Stomach smooth muscle (tissue), 2 donors: ENCODE results near the gene PCCB.

Experiments
- H3K27ac ChIP-seq: one replicate; pipeline ENCODE4 v1.7.0; 2013; ENCODE audit warnings: mild to moderate bottlenecking, low read length, inconsistent platforms
- H3K27me3 ChIP-seq, 2 donors: one replicate each; pipeline ENCODE4 v1.7.0; 2013; ENCODE audit warnings: low read length in 2 of 2; ENCODE audit not compliant: insufficient read depth in 2 of 2, control insufficient read depth in 1 of 2
- H3K36me3 ChIP-seq, 2 donors: one replicate each; pipeline ENCODE4 v1.7.0; 2013; ENCODE audit warnings: low read length in 2 of 2; ENCODE audit not compliant: control insufficient read depth in 2 of 2, insufficient read depth in 2 of 2
- H3K4me1 ChIP-seq: one replicate; pipeline ENCODE4 v1.7.0; 2013; ENCODE audit warnings: low read length; ENCODE audit not compliant: control insufficient read depth, insufficient read depth
- H3K4me3 ChIP-seq, 2 donors: one replicate each; pipeline ENCODE4 v1.7.0; 2013; ENCODE audit warnings: low read length in 2 of 2
- H3K9ac ChIP-seq, 2 donors: one replicate each; pipeline ENCODE4 v1.7.0; 2013; ENCODE audit warnings: low read length in 2 of 2, mild to moderate bottlenecking in 1 of 2
- H3K9me3 ChIP-seq, 2 donors: one replicate each; pipeline ENCODE4 v1.7.0; 2013; ENCODE audit warnings: low read length in 2 of 2; ENCODE audit not compliant: control insufficient read depth in 2 of 2
- donor health status: healthy.
- donor health status: Pancreatic carcinoma.

The PCCB gene

DNA sequence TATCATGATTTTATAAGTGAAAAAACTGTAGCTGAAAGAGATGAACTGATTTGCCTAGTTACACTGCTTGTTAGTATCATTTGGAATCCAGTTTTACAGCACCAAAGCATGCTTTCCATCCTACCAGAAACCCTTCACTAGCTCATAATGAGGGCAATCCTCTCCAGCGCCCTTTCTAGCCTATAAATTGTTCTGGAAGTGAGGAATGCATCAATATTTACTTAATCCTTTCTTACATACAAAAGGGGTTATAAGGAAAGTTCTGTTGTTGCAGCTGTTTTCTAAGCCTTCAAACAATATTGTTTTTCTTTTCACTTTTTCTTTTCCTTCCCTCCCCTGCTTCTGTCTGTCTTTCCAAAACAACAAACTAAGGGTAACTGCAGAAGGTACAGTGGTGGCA lies 11.0 kb upstream of the PCCB start:
- no peaks in the 10 kb centered on the region for H3K36me3 ChIP-seq
- no peak overlapping the region for H3K27ac ChIP-seq
- no peaks in the 10 kb centered on the region for H3K27me3 ChIP-seq
- H3K9ac ChIP-seq = no peak overlapping the region
- no peaks in the 10 kb centered on the region for H3K4me1 ChIP-seq
- no peak overlapping the region for H3K4me3 ChIP-seq
- no peaks in the 10 kb centered on the region for H3K9me3 ChIP-seq

DNA sequence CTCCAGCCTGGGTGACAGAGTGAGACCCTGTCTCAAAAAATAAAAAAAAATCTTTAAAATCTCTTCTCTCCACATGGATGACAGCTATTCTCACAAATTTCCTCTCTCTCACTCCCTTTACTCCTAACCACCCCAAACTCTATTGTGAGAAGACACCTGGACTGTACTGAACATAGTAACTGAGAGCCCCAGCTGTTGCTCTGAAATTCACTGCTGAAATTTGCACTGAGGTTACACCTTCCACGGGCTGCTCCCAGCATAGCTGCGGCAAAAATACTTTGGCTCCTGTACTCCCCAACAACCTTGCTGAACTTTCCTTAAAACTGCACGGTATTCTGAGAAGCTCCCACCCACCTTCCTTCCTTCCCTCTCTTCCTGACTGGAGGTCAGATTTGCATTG lies 4.4 kb upstream of the PCCB start:
- no peaks in the 10 kb centered on the region for H3K9me3 ChIP-seq
- no peak overlapping the region for H3K27ac ChIP-seq
- H3K27me3 ChIP-seq = no peaks in the 10 kb centered on the region
- no peak overlapping the region for H3K9ac ChIP-seq
- no peak overlapping the region for H3K4me3 ChIP-seq
- H3K36me3 ChIP-seq = no peaks in the 10 kb centered on the region
- peaks cover 5% of the 10 kb centered on the region for H3K4me1 ChIP-seq

DNA sequence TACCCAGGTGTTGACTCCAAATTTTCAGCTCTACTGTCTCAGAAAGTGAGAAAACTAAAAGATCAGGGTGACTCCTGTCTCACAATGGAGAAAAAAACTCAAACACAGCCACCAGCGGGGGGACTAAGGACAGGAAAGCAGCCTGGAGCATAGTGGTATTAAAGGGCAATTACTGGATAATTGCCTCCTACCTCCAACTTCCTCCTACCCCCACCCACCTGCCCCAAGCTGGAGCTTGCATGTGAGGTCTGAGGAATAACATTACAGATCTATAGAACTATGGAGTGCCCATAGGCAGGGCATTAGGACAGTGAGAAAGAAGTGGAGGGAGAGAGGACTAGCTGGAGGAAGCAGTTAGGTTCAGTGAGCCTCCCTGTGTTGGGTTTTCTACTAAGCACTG lies 2.7 kb upstream of the PCCB start:
- Histone ChIP-seq H3K4me3 (no peak overlapping the region), H3K4me1 (peaks cover 14% of the 10 kb centered on the region), H3K27ac (no peak overlapping the region), H3K36me3 (no peaks in the 10 kb centered on the region), H3K9ac (no peak overlapping the region), H3K27me3 (no peaks in the 10 kb centered on the region), H3K9me3 (no peaks in the 10 kb centered on the region)

DNA sequence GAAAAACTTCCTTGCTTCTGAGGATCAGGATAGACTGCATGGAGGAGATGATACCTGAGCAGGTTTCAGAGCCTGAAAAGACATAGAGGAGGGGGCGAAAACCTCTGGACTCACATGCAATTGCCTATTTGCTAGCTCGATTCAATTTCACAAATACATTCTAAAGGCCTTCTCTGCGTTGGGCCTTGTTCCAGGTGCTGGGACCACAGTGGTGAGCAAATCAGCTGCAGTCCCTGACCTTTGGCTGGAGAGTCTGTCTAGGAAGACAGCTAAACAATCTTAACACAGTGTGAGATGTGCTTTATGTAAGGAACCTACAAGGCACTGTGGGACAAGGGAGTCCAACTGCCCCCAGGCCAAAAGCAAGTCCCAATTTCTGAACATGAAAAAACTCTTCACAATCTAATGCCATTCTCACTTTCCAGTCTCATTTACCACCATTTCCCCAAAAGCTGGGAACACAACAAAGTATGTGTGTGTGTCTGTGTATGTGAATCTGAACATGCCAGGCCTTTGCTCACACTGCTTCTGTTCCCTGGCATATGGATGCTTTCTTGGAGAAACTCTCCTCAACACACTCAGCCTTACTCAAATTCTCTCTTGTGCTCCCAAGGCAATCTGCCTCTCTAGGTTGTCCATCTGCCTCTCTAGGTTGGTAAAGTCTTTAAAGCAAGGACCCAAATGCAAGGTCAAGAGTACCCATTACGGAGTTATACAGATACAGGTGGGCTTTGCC lies 2.1 kb upstream of the PCCB start:
- Histone ChIP-seq H3K27ac (no peak overlapping the region), H3K36me3 (no peaks in the 10 kb centered on the region), H3K4me1 (peaks cover 14% of the 10 kb centered on the region), H3K9ac (no peak overlapping the region), H3K27me3 (no peaks in the 10 kb centered on the region), H3K4me3 (no peak overlapping the region), H3K9me3 (no peaks in the 10 kb centered on the region)

DNA sequence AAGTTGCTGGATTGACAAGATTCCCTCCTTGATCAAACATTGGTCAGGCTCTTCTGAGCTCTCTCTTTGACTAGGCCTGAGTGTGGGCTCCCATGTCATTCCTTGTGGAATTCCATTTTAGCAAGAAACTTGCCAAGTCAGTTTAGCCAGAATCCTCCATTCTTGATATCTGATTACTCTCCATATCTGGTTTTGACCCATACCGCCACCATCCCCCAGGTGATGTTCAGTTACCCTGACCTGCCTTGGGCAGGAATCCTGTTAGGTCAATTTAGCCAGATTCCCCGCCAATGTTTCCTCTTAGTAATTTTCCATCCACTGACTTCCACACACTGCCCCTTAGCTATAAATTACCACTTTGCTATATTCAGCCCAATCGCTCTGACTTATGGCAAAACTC lies 1.0 kb upstream of the PCCB start:
- no peaks in the 10 kb centered on the region for H3K36me3 ChIP-seq
- H3K27me3 ChIP-seq = no peaks in the 10 kb centered on the region
- no peak overlapping the region for H3K27ac ChIP-seq
- H3K4me3 ChIP-seq = no peak overlapping the region
- peaks cover 14% of the 10 kb centered on the region for H3K4me1 ChIP-seq
- H3K9ac ChIP-seq = no peak overlapping the region
- no peaks in the 10 kb centered on the region for H3K9me3 ChIP-seq

DNA sequence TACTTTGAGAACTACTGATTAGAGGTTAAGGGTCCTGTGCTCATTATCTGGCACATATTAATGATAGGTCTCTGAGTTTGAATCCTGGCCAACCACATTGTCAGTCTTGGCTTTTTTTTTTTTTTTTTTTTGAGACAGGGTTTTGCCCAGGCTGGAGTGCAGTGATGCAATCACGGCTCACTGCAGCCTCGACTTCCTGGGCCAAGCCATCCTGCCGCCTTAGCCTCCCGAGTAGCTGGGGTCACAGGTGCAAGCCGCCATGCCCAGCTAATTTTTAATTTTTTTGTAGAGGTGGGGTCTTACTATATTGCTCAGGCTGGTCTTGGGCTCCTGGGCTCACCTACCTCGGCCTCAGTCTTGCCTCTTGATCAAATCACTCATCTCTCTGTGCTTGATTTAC lies 547 bp upstream of the PCCB start:
- Histone ChIP-seq H3K9ac (peak overlapping the region; percentile 58 to 78), H3K27me3 (no peaks in the 10 kb centered on the region), H3K4me3 (peak overlapping the region; percentile 78 to 89), H3K9me3 (no peaks in the 10 kb centered on the region), H3K36me3 (no peaks in the 10 kb centered on the region), H3K27ac (peak overlapping the region; percentile 74), H3K4me1 (peaks cover 14% of the 10 kb centered on the region)

DNA sequence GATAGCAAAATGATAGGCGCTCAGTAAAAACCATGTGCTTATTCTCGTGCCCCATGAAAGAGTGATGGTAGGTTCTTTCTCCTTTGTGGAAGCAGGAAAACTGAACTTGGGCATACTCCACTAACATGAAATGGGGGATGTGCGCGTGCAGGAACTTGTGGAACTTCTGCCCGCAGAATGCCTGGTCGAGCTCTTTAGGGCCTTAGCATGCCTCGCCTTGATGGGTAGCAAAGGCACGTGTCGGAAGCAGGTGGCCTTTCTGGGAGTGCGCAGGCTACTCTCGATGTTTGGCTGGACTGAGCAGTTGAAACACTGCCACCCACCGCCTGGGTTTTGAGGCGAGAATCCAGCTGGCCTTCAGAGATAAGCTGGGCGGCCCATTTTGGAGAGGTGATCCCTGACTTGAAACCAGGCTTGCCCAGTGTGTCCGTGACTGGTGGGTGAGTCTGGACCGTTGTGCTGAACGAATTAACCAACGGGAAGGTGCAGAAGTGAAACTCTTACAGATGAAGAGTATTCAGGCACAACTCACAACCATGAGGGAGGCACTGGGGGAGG lies 842 bp downstream of the PCCB start:
- Histone ChIP-seq H3K9me3 (no peaks in the 10 kb centered on the region), H3K4me3 (peak overlapping the region; percentile 78 to 89), H3K27ac (peak overlapping the region; percentile 74), H3K36me3 (peaks cover 0 to under 1% of the 10 kb centered on the region in 2 donors), H3K4me1 (peaks cover 14% of the 10 kb centered on the region), H3K27me3 (no peaks in the 10 kb centered on the region), H3K9ac (peak overlapping the region; percentile 58 to 80)

DNA sequence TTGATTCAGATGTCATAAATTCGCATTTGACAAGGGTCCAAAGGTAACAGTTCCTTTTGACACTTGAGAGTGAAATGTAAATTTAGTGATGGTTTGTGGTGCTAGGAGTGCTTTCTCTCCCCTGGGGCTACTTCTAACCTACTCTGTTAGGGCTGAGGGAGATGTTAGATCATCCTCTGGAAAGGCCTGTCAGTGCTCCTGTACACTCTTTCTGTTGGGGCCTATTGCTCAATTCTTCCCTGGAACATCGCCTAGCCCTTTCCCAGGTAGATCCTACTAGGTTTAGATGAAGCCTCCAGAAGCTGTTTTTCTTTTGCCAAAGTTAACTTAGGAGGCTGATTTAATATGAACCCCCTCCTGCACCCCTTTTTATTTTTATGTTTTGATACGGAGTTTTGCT lies 1.4 kb downstream of the PCCB start:
- peaks cover 0 to 5% of the 10 kb centered on the region in 2 donors for H3K36me3 ChIP-seq
- H3K4me1 ChIP-seq = peaks cover 14% of the 10 kb centered on the region
- peak overlapping the region; percentile 58 to 80 for H3K9ac ChIP-seq
- no peaks in the 10 kb centered on the region for H3K27me3 ChIP-seq
- no peaks in the 10 kb centered on the region for H3K9me3 ChIP-seq
- H3K27ac ChIP-seq = peak overlapping the region; percentile 74
- H3K4me3 ChIP-seq = peak overlapping the region; percentile 78 to 89

DNA sequence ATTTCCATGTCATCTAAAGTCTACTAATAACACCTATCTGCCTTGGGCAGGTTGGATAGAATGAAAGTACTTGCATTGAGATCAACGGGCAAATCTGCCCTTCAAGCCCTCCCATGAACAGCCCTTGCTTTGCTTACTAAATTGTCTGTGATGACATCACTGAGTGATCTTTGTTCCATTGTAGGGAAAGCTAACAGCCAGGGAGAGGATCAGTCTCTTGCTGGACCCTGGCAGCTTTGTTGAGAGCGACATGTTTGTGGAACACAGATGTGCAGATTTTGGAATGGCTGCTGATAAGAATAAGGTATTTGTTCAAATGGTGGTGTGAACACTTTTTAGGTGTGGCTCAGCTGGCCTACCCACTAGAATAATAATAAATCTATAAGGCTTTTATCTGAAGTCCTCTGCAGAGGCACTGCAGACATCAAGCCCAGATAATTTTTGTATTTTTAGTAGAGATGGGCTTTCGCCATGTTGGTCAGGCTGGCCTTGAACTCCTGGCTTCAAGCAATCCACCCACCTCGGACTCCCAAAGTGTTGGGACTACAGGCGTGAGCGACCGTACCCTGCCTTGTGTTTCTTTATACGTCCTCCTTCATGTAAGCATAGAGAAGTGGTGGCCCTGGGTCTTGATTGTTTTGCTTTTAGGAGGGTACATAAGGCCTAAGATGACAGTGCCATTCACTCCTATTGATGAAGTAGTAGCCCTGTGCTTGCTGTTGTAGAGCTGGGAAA lies 5.7 kb downstream of the PCCB start:
- no peak overlapping the region for H3K9ac ChIP-seq
- H3K4me1 ChIP-seq = peaks cover 8% of the 10 kb centered on the region
- H3K4me3 ChIP-seq = no peak overlapping the region
- peaks cover 22 to 23% of the 10 kb centered on the region in 2 donors for H3K36me3 ChIP-seq
- H3K9me3 ChIP-seq = no peaks in the 10 kb centered on the region
- H3K27me3 ChIP-seq = no peaks in the 10 kb centered on the region
- H3K27ac ChIP-seq = no peak overlapping the region

DNA sequence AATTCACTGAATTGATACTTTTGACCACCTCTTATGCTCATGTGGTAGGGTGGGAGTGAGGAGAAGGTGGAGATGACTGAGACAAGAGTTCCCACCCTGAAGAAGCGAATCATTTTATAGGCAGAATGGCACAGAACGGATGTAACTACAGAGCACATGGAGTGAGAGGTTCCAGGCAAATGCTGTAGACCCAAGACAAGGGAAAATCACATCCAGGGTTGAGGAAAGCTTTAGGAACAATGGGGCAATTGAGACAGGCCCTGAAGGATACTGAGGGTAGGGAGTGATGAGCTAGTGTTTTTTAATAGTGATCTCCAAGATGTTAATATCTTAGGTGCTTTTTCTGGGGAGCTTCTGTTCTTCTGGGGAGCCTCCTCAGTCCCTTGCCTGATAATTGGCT lies 8.1 kb downstream of the PCCB start:
- Histone ChIP-seq H3K4me3 (no peak overlapping the region), H3K36me3 (peaks cover 33% of the 10 kb centered on the region in 2 donors), H3K9ac (no peak overlapping the region), H3K27me3 (no peaks in the 10 kb centered on the region), H3K9me3 (no peaks in the 10 kb centered on the region), H3K4me1 (no peaks in the 10 kb centered on the region), H3K27ac (no peak overlapping the region)

DNA sequence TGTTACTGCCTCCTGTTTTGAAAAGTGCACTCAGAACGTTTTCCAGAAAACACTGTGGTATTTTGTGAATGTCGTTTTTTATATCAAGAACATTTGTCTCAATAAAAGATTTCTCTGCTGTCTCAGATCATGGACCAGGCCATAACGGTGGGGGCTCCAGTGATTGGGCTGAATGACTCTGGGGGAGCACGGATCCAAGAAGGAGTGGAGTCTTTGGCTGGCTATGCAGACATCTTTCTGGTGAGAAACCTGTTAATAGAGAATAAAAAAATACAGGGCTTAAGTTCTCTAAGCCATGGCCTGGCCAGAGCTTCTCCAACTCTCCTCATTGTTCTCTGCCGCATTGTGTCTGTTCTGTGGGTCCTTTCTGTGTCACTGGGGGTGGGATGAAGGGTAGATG lies 11.7 kb downstream of the PCCB start:
- Histone ChIP-seq H3K36me3 (peaks cover 25 to 34% of the 10 kb centered on the region in 2 donors), H3K9me3 (no peaks in the 10 kb centered on the region), H3K4me1 (no peaks in the 10 kb centered on the region), H3K9ac (no peak overlapping the region), H3K27me3 (no peaks in the 10 kb centered on the region), H3K4me3 (no peak overlapping the region), H3K27ac (no peak overlapping the region)
